Activated CD4-positive, alpha-beta T cell treated with anti-CD3 and anti-CD28 coated beads for 24 hours (primary cell): ENCODE measurements around the gene DNAJC1.
"Not testable (repeated sequence)": the region's sequence is repeated elsewhere in the genome, so short reads cannot be mapped to it uniquely, and the experiment has no call there.

Experiments
- DNase-seq, 2 donors: peaks; one replicate each; pipeline ENCODE4 v3.0.0-alpha.2; 2020; ENCODE audit warnings: low read depth in 2 of 2

The DNAJC1 gene, protein sequence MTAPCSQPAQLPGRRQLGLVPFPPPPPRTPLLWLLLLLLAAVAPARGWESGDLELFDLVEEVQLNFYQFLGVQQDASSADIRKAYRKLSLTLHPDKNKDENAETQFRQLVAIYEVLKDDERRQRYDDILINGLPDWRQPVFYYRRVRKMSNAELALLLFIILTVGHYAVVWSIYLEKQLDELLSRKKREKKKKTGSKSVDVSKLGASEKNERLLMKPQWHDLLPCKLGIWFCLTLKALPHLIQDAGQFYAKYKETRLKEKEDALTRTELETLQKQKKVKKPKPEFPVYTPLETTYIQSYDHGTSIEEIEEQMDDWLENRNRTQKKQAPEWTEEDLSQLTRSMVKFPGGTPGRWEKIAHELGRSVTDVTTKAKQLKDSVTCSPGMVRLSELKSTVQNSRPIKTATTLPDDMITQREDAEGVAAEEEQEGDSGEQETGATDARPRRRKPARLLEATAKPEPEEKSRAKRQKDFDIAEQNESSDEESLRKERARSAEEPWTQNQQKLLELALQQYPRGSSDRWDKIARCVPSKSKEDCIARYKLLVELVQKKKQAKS

DNA sequence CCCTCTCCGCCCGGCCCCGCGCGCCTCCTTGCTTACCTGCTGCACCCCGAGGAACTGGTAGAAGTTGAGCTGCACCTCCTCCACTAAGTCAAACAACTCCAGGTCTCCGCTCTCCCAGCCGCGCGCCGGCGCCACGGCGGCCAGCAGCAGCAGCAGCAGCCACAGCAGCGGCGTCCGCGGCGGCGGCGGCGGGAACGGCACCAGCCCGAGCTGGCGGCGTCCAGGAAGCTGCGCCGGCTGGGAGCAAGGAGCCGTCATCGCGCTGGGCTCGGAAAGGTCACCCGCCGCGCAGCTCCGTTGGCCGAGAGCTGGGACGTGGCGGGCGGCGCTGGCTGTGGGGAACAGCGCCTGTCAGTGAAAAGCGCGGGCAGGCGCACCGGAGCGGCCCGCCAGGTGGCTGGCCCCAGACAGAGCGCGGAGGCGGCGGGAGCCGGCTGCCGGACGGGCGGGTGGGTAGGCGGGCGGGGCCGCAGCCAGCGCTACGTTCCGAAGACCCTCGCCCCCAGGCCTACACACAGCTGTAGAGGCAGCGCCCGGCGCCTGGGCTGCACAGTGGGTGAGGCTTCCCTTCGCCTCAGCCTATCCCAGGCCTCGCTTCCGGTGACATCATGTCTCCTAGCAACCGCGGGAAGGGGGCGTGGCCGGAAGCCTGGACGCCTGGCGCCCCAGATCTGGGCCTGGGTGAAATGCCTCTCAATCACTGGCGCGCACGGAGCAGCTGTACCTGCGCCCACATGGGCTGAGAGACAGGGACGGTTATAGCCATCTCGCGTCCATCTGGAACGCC is at the start of gene DNAJC1:
DNAJC1 (minus strand) TSS at position 554 of the 787 bp plus-strand sequence; CDS start at position 258, 296 bp downstream.
- peak; percentile 99 for DNase-seq

DNA sequence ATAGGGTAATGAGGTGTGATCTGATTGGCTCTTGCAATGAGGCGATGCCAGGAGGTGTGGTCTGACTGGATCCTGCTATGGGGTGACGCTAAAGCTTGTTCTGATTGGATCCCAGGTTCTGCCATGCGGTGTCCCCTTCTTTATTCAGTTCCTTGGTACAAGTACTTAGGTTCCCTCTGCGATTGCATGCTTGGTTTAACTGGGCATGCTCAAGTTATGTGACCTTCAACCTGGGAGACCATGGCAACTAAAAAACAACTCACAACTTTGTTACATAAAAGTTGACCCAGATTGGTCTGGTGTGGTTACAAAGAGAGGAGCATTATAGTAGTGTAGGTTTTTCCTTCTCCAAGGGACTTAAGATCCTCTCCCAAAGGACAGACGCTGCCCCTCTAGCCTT is 49.5 kb upstream of the DNAJC1 start:
- no peak for DNase-seq

DNA sequence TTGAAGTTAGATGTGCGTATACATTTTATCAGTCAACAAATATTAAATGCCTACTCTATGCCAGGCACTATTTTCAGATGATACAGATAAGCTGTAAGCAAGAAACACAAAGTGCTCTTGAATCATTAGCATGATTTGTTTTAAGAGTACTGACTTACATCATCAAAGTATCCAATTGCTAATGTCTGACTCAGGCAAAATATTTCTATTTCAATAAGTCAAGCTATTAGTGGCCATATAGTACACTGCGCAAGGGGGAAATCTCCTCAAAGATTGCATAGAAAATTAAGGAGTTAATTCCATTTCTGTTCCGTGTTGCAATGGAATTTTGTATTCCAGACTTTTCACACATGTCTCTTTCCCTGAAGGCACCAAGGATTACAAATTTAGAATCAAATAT is 46.1 kb upstream of the DNAJC1 start:
- DNase-seq: no peak

DNA sequence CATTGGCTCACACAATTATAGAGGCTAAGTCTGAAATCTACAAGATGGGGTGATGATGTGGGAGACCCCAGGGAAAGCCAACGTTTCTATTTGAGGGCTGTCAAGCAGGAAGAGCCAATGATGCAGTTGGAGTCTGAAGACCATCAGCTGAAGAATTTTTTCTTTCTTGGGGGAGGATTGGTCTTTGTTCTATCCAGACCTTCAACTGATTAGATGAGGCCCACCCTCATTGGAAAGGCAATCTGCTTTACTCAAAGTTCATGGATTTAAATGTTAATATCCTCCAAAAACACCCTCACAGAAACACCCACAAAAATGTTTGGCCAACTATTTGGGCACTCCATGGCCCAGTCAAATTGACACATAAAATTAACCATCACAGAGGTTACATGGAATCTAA is 44.3 kb upstream of the DNAJC1 start:
- DNase-seq: no peak

DNA sequence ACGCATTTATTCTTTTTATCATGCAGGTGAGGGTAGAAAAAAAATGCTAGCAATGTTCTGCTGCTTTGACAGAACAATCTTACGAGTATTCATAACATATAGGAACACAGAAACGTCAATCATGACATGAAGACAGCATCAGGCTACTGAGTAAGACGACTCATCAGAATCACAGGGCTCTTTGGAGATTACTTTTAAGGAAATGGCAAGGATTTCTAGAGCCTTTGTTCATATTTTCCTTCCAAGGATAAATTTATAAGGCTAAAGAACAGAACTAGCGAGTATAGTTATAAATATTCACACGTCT is 39.8 kb upstream of the DNAJC1 start:
- DNase-seq: no peak

DNA sequence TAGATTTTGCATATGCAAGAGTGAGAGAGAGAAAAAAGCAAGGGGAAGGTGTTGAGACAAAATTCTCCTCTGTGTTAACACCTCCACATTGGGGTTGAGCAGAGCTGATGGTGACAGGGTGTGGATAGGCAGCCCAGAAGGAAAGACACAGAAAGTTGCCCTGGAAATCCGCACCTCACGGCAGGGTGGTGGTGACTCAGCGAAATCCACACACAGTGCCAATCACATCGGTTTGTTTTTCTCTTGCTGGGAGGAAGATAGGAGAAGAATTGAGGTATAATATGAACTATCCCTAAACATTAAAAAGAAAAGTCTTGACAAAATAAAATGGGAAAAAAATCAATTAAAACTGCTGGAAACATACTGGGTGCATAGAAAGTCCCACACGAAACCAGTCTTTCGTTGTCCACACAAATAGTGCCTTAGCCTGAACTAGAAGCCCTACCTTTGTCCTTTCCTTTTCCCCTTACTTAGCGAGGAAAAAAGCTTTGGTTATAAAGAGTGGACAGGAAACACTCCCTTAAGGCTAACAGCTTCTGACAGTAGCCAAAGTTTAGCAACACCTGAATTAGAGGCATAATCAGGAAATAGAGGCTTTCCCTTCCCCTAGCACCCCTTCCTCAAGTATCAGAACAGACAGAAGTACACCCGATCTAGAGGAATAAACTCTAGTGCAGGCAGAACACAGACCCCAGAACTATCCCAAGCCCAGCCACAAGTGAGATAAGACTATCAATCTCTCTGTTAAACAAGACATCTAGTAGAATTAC is 39.2 kb upstream of the DNAJC1 start:
- DNase-seq: no peak

DNA sequence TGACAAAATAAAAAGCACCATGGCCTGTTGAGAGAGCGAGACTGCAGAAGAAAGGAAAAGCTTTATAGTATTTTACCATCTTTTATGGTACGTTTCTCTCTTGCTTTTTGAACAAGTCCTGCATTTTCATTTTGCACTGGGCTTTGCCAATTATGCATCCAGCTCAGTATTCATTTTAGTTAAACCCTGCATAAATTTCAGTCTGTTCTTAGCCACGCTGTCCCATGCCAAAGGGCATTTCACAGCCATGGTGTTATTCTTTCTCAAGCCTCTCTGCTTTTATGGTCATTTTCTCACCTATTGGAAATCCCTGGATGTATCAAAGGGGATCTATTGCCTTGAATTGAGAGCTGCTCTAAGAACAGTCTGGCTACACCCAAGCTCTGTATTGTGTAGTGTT is 30.8 kb upstream of the DNAJC1 start:
- no peak for DNase-seq

DNA sequence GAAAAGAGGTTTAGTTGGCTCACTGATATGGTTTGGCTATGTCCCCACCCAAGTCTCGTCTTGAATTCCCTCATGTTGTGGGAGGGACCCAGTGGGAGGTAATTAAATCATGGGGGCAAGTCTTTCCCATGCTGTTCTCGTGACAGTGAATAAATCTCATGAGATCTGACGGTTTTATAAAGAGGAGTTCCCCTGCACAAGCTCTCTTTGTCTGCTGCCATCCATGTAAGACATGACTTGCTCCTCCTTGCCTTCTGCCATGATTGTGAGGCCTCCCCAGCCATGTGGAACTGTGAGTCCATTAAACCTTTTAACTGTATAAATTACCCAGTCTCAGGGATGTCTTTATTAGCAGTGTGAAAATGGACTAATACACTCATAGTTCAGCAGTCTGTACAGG is 28.7 kb upstream of the DNAJC1 start:
- not testable (repeated sequence) for DNase-seq

DNA sequence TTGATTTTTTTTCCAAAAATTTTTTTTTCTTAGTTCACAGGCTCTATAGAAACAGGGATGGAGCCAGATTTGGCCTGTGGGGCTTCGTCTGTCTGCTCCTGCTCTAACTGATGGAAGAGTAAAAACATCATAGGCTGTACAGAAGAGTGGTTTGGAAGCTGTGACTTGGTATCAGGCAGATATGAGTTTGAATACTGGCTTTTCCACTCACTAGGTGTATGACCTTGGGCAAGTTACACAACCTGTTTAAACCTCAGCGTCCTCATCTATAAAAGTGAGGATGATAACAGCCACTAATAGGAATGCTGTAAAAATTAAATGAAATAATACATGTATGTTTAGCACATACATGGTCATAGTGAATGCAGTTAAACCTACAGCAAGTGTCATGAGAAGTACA is 26.9 kb upstream of the DNAJC1 start:
- DNase-seq: no peak

DNA sequence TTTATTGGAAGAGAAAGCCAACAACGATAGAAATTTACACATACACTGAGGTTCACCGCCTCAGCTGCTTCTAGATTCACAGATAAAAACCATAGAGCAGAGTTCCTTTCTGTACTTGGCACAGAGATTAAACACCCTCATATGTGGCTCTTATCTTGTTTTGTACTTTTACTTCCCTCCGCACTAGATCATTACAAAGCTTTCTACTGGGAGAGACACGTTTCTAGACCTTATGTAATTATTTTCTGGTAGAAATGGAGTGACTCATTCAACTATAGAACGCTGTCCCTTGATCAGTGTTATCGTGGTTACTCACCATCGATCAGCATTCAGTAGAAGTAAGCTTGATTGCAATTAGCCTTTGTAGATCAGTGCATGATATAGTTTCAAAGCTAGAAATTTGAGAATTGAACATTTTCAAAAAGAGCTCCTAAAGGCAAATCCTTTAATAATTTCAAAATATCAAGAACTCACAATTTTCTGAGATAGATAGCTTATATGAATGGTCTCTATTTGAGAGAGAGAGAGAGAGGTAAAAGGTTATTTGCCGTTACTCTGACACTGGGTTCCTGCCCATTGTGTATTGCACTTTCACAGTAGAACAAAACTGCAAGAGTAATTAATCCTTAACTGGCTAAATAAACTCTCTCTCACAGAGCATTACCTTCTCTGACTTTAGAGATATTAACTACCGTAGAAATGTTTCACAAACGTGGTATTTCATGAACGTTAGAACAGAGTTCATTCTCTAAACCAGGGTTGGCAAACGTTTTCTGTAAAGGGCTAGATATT is 26.1 kb upstream of the DNAJC1 start:
- DNase-seq: no peak

DNA sequence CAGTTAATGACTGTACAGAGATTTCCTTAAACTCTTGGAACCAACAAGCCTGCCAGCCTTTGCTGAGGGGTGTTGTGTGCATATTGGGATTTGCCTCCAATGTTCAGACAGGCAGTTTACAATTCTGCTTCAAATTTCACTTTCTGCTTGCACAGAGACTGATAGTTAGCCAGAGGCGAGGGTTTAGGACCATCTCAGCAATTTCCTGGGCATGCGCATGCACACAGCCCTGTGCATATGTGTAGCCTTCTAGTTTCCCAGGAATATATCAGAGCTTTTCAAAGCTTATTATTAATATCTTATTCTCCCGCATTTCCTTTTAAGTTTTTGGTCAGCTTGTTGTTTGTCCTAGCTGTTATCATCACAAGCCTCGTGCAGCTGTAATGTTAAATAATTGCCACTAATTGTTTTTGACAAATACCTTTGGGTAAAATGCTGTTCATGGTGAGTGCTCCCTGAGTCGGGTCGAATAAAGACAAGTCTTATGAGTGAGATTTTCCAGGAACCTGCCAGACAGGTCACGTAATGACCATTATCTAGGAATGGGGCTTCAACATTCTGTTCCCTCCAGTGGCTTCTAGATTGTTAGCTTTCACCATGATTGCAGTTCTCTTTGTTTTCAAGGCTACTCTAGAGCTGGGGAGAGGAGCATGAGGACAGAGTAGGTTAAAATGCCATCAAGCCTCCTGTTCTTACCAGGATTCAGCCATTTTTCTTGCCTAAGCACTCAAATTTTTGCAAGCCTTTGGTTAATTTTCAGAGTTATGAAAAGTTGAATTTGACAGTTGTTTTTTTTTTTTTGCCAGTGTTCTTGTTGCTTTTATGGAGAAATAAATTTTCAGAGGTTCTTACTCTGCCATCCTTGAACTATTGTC is 24.1 kb upstream of the DNAJC1 start:
- DNase-seq: no peak

DNA sequence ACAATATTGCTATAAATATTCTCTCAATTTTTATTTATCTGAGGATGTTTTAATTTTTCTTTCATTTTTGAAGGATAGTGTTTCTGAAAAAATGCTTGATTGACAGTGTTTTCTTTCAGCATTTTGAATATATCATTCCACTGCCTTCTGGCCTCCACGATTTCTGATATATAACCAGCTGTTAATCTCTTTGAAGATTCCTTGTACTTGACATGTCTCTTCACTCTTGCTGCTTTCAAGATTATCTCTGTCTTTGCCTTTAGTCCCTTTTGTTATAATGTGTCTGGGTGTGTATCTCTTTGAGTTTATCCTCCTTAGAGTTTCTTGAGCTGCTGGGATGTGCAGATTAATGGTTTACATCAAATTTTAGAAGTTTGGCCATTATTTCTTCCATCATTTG is 22.8 kb upstream of the DNAJC1 start:
- DNase-seq: no peak

DNA sequence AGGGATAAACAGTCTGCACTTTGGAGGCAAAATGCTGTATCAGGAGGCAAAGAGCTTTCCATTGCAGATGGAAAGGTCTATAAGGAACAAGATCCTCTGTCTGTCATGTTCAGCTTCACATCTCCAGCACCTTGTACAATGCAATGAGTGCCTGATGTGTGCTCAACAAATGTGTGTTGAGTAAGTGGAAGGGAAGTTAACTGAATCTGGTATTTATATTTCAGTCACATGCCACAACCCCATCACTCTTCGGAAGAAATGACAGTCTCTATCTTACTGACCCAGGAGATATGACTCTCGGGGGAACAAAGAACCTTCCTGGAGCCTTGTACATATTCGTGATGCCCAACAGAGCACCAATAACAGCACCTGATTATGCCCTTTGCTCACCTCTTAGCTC is 20.0 kb upstream of the DNAJC1 start:
- no peak for DNase-seq

DNA sequence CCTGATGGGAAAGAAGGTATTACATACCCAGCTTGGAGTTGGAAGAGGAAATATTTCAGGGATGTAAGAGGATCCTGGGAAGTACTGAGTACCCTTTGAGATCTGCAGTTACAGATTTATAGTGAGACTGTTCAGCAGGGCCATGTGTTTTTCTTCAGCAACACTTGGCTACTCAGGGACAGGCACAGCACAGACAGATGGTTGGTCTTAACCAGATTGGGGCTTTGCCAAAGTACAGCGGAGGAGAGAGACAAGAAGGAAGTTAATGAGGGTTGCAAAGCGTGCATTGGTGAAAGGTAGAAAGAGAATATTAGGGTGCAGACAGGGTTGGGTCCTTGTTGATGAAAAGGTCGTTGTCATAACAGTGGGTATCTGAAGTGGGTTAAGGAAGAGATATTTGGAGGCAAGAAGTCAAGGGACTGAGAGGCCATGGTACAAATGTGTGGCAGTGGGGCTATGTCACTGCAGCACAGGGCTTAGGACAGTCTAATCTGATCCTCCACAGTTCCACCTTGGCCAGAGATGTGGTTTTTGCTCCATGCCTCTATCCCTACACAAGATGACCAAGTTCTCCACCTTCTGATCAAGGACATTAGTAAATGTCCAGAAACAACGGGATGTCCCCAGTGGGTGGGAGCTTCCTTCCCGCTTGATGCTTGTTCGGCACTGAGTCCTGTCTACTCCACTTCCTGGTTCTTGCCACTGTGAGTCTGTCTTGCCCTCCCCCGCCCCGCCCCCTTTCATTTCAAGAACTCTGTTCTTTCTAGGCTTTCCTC is 18.9 kb upstream of the DNAJC1 start:
- peak; percentile 29 to 34 for DNase-seq

DNA sequence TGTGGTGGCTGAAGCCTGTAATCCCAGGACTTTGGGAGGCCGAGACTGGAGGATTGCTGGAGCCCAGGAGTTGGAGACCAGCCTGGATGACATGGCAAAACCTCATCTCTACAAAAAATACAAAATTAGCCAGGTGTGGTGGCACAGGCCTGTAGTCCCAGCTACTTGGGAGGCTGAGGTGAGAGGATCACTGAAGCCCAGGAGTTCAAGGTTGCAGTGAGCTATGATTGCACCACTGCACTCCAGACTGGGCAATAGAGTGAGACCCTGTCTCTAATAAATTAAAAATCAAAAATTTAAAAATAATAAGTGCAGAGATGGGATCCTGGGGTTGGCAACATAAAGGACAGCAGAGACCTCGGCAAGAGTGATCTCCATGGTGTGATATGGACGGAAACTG is 17.6 kb upstream of the DNAJC1 start:
- DNase-seq: not testable (repeated sequence)

DNA sequence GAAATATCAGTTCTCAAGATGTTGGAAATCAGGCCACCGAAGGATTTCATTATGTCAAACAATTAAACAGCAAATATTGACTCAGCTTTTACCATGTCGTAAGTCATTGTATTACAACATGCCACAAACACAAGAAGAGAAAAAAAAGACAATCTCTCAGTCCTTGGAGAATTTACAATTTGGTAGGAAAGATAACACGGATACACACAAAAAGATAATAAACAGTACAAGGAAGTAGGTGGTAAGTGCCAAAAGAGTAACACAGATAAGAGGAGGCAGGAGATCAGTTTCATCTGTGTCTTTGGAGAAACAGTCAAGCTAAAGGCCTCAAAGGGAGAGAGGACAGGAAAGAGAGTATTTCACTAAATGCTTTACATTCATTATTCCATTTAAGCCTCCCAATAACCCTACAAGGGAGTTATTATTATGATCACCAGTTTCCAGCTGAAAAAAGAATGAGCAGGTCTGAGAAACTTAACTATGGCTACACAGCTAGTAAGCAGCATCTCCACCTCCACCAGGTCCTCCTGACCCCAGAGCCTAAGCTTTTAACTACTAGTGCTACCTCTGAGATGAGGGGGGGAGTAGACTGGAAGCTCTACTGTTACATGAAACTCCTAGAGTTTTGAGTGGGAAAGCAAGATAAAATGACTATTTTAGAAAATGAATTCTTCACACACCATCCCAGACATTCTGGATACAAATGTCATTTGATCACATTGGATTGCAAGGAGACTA is 13.9 kb upstream of the DNAJC1 start:
- DNase-seq: no peak

DNA sequence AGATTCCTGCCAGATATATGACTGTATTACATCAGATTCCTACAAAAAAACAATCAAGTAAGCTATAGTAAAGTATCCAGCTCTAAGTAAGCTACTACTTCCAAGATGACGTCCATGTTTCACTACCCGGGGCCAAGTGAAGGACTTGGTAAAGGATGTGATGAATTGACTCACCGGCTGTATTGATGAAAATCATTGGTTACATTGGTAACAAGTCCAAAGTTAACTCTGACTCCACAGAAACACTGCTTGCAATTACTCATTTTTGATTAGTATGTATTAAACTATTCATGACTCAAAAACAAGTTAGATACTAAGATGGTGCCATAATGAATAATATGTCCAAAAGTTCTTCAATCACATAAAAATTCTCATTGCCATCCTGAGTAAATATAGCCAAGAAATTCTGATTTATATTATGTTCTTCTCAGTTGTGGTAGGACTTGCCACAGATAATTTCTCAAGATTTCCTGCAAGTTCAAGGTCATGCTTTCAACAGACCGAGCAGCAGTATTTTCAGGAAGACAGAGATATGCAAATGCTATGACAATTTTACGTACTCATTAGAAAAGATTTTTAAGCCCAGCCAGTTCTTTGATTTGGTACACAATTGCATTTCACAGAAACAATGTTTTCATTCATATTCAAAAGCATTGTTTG is 12.6 kb upstream of the DNAJC1 start:
- DNase-seq: no peak

DNA sequence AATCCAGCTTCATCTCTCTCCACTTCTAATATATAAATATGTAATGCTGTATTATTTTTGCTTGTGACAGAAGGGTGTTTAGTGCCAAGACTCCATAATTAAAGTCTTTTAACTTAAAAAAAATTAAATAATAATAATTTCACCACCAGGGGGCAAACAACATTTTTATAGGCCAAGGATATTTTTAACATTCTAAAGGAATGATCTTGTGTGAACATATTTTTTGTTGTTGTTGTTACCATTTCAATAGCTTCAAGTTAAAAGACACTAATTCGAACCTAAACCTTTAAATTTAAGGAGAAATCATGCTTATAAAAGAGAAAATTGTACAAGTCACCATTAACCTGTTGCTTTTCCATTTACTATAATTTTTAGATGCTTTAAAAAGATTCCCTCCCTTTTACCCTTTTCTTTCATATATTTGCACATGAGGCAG is 7.5 kb upstream of the DNAJC1 start:
- no peak for DNase-seq
